Progenitor cell of endocrine pancreas (in vitro differentiated cells): ENCODE data around the gene GPS2. TPM values are rescaled to one million over a fixed set of nuclear protein-coding genes. Genes with fewer than 3 reads are reported as not detected.

Experiments
- DNase-seq: peaks from one replicate; pipeline ENCODE4 v3.0.0; 2021; ENCODE audit warnings: low spot score; ENCODE audit not compliant: unreplicated experiment
- H3K27ac Mint-ChIP-seq: 2 replicates; pipeline ENCODE4 v1.8.0; 2021; ENCODE audit warnings: mild to moderate bottlenecking, moderate library complexity, mixed read lengths
- H3K27me3 Mint-ChIP-seq: 2 replicates; pipeline ENCODE4 v1.8.0; 2021; ENCODE audit warnings: mixed read lengths
- H3K36me3 Mint-ChIP-seq: 2 replicates; pipeline ENCODE4 v1.8.0; 2022; ENCODE audit warnings: mixed read lengths; ENCODE audit not compliant: insufficient read depth
- H3K4me1 Mint-ChIP-seq: 2 replicates; pipeline ENCODE4 v1.8.0; 2021; ENCODE audit warnings: low read depth, mixed read lengths
- H3K4me3 Mint-ChIP-seq: 2 replicates; pipeline ENCODE4 v1.8.0; 2021; ENCODE audit warnings: low read depth, mild to moderate bottlenecking, moderate library complexity, mixed read lengths
- H3K9me3 Mint-ChIP-seq: 2 replicates; pipeline ENCODE4 v1.8.0; 2021; ENCODE audit warnings: low read depth, mixed read lengths
- CTCF ChIP-seq: fragments of 200-600 bp; sonication (generic); IDR thresholded peaks from one replicate; pipeline ENCODE4 v1.5.0; 2021; ENCODE audit warnings: antibody characterized with exemption, mild to moderate bottlenecking; ENCODE audit not compliant: unreplicated experiment
- total RNA-seq: library from RNA; stranded (reverse); gene quantifications from 2 replicates; pipeline ENCODE4 v1.2.1, GENCODE V29; 2021

The GPS2 gene
- total RNA-seq, 1 donor from 2014 or later, result 77.1 TPM

GRCh38 chr17:7313890-7314718 lies 1.1 kb downstream of the GPS2 start:
- H3K27ac Mint-ChIP-seq, result peak overlapping the region; percentile 92
- H3K9me3 Mint-ChIP-seq, result no peaks in the 10 kb centered on the region
- peaks cover 27% of the 10 kb centered on the region for H3K36me3 Mint-ChIP-seq
- peaks cover 19% of the 10 kb centered on the region for H3K4me1 Mint-ChIP-seq
- H3K4me3 Mint-ChIP-seq, result peak overlapping the region; percentile 80
- no peak for TF ChIP-seq CTCF
- no peaks in the 10 kb centered on the region for H3K27me3 Mint-ChIP-seq
- no peak for DNase-seq

DNA sequence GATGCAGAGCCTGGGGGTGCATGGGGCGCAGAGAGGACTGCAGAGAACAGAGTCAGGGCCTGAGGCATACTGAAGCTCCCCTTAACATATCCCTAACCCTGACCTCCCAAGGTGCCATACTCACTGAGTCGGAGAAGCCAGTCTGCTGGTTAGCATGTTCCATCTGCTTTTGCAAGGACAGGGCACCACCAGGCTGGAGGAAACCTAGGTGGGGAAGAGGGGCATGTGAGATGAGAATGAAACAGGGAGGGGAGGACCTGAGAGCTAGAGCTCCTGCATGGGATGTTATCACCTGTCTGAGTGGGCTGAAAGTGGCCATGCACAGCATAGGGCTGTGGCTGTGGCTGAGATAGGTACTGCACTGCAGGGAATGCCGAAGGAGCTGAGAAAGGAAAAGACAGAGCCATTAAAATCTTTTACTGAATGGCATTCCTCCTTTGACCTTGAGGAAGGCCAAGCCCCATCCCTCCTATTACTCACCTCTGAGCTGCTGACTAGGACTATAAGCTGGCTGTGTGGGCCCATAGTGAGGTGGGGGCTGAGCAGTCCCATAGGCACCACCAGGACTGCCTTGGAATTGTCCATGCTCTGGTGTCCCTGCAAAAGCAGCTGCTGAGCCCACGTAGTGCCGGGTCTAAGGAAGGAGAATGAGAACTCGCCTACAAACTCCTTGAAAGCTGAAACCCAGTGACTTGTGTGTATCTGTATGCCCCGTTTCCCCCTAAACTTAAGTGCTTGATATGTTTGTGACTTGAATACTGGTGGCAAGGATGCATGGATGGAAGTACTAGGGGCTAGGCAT lies 1.9 kb downstream of the GPS2 start:
- H3K27ac Mint-ChIP-seq, result peak overlapping the region; percentile 79
- DNase-seq, result no peak
- peaks cover 27% of the 10 kb centered on the region for H3K36me3 Mint-ChIP-seq
- TF ChIP-seq CTCF, result peak; percentile 28
- peak overlapping the region; percentile 80 for H3K4me3 Mint-ChIP-seq
- H3K27me3 Mint-ChIP-seq, result no peaks in the 10 kb centered on the region
- peaks cover 25% of the 10 kb centered on the region for H3K4me1 Mint-ChIP-seq
- no peaks in the 10 kb centered on the region for H3K9me3 Mint-ChIP-seq

GRCh38 chr17:7312432-7313087 lies 2.6 kb downstream of the GPS2 start:
- Mint-ChIP-seq H3K4me1 (peaks cover 25% of the 10 kb centered on the region), H3K36me3 (peaks cover 27% of the 10 kb centered on the region), H3K27me3 (no peaks in the 10 kb centered on the region), H3K9me3 (no peaks in the 10 kb centered on the region), H3K27ac (peak overlapping the region; percentile 79), H3K4me3 (peak overlapping the region; percentile 14)
- no peak for TF ChIP-seq CTCF
- no peak for DNase-seq

DNA sequence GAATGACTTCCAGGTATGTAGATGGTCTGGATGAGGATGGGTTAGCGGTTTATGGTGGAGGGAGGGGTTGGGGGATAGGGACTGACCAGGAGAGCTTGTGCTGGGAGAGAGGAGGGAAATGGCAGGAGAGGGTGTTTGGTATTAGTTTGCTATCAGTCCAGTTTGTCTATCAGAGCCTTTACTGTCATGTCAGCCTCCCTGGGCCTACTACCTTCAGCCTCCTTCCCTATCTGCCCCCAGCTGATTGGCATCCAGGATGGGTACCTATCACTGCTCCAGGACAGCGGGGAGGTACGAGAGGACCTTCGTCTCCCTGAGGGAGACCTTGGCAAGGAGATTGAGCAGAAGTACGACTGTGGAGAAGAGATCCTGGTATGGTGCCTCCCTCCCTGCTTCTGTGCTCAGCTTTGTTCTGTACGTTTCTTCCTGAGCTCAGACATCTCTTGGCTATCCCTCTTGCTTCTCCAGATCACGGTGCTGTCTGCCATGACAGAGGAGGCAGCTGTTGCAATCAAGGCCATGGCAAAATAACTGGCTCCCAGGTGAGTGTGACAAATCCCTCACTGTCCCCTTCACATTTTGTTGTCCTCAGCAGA lies 4.0 kb downstream of the GPS2 start:
- Mint-ChIP-seq H3K27ac (no peak overlapping the region), H3K9me3 (no peaks in the 10 kb centered on the region), H3K4me1 (peaks cover 25% of the 10 kb centered on the region), H3K4me3 (no peak overlapping the region), H3K27me3 (no peaks in the 10 kb centered on the region), H3K36me3 (peaks cover 24% of the 10 kb centered on the region)
- no peak for DNase-seq
- TF ChIP-seq CTCF, result no peak

- Mint-ChIP-seq H3K9me3 (no peaks in the 10 kb centered on the region), H3K4me1 (peaks cover 24% of the 10 kb centered on the region), H3K36me3 (peaks cover 24% of the 10 kb centered on the region), H3K27ac (peak overlapping the region; percentile 92), H3K27me3 (no peaks in the 10 kb centered on the region), H3K4me3 (peak overlapping the region; percentile 93)
- DNase-seq, result no peak
- TF ChIP-seq CTCF, result no peak
These were observed 5.5 kb downstream of the GPS2 start for GRCh38 chr17:7309628-7310027.
